Gastroesophageal sphincter (tissue), 4 donors: ENCODE measurements around the gene NOTCH4. TPM values are rescaled to one million over a fixed set of nuclear protein-coding genes. Genes with fewer than 3 reads are reported as not detected.
A peak's percentile ranks its signal among the peaks of the same experiment; 100 is the strongest.
"Not testable (repeated sequence)": the region's sequence is repeated elsewhere in the genome, so short reads cannot be mapped to it uniquely, and the experiment has no call there.

ENCODE experiments used
- ATAC-seq: fragments of 150-250 bp; one replicate; pipeline ENCODE4 v1.9.1; 2016; ENCODE audit warnings: mild to moderate bottlenecking, moderate library complexity
- H3K27ac ChIP-seq, 4 donors: fragments of 200-600 bp; sonication (generic) in 3 of 4; 1 replicate in 3 of 4; 2 replicates in 1 of 4; pipeline ENCODE4 v1.5.1; 2016 to 2019
- H3K27me3 ChIP-seq: fragments of 200-600 bp; sonication (generic); one replicate; pipeline ENCODE4 v1.5.1; 2019
- H3K36me3 ChIP-seq, 2 donors: fragments of 200-600 bp; sonication (generic); one replicate each; pipeline ENCODE4 v1.5.1; 2019; ENCODE audit warnings: control low read depth in 1 of 2
- H3K4me1 ChIP-seq, 3 donors: fragments of 200-600 bp; sonication (generic); 1 replicate in 2 of 3; 2 replicates in 1 of 3; pipeline ENCODE4 v1.5.1; 2016 to 2019; ENCODE audit warnings: control low read depth in 2 of 3
- H3K4me3 ChIP-seq, 2 donors: fragments of 200-600 bp; sonication (generic); one replicate each; pipeline ENCODE4 v1.5.1; 2019; ENCODE audit warnings: mild to moderate bottlenecking in 1 of 2, moderate library complexity in 1 of 2
- H3K9me3 ChIP-seq, 3 donors: fragments of 200-600 bp; sonication (generic); one replicate each; pipeline ENCODE4 v1.5.1; 2017 to 2019; ENCODE audit warnings: control low read depth in 2 of 3
- CTCF ChIP-seq, 4 experiments: fragments of 200-600 bp in 2 of 4; fragments of 450-650 bp in 2 of 4; sonication (generic) in 1 of 4; IDR thresholded peaks; one replicate each; pipeline ENCODE4 v1.5.1; 2017 to 2019; ENCODE audit warnings: antibody characterized with exemption in 4 of 4, mild to moderate bottlenecking in 2 of 4, moderate library complexity in 2 of 4
- EP300 ChIP-seq: sonication (generic); formaldehyde crosslinking; IDR thresholded peaks from one replicate; pipeline ENCODE4 v1.6.1; 2017; ENCODE audit warnings: antibody characterized with exemption, mild to moderate bottlenecking
- POLR2A ChIP-seq, 2 donors: fragments of 450-650 bp; IDR thresholded peaks; one replicate each; pipeline ENCODE4 v1.6.1; 2017; ENCODE audit warnings: antibody characterized with exemption in 2 of 2, mild to moderate bottlenecking in 2 of 2, moderate library complexity in 1 of 2
- POLR2AphosphoS5 ChIP-seq: sonication (generic); formaldehyde crosslinking; IDR thresholded peaks from one replicate; pipeline ENCODE4 v1.6.1; 2017; ENCODE audit warnings: antibody characterized with exemption
- WGBS, 2 donors: methylation state at CpG; one replicate each; pipeline ENCODE4 v1.1.5; 2018; ENCODE audit warnings: low coverage in 1 of 2; 5-methylcytosine and 5-hydroxymethylcytosine counted together
- total RNA-seq, 4 donors: library from RNA; depleted of rRNA; stranded (reverse); fragments of >200 nt; gene quantifications; one replicate each; pipeline ENCODE4 v1.1.0, GENCODE V29; 2016

NOTCH4 gene
- total RNA-seq, 4 donors from 2014 or later = 10.9 to 26.0 (median 13.2) TPM

- H3K9me3 ChIP-seq = no peaks in the 10 kb centered on the region
- no peak for ATAC-seq
- H3K27ac ChIP-seq = peak overlapping the region; percentile 95 to 99 (median 98)
- peak; percentile 30 to 35 for TF ChIP-seq POLR2A (IDR thresholded peaks at IDR 0.05)
- TF ChIP-seq CTCF (IDR thresholded peaks at IDR 0.05) = peak in 3 of 4 experiments; percentile 48 to 79 (median 74)
- no peak for TF ChIP-seq EP300
- TF ChIP-seq POLR2AphosphoS5 = peak; percentile 43
- peak overlapping the region; percentile 23 to 67 for H3K4me3 ChIP-seq
- peaks cover 2 to 61% (median 14%) of the 10 kb centered on the region in 3 donors for H3K4me1 ChIP-seq
- WGBS, 2 donors = 13 to 45% methylated on average over 2 to 10 of the region's 15 CpGs
- H3K36me3 ChIP-seq = no peaks in the 10 kb centered on the region
- no peaks in the 10 kb centered on the region for H3K27me3 ChIP-seq
Observed at GRCh38 chr6:32194825-32195651, 28.8 kb downstream of the NOTCH4 start.

GRCh38 chr6:32194388-32194787 is 29.5 kb downstream of the NOTCH4 start:
- TF ChIP-seq CTCF (IDR thresholded peaks at IDR 0.05) (no peak), POLR2A (IDR thresholded peaks at IDR 0.05) (no peak), EP300 (no peak), POLR2AphosphoS5 (no peak)
- no peaks in the 10 kb centered on the region for H3K9me3 ChIP-seq
- ATAC-seq = no peak
- no peak overlapping the region for H3K4me3 ChIP-seq
- H3K27me3 ChIP-seq = no peaks in the 10 kb centered on the region
- 90 to 92% methylated on average over 3 to 4 of the region's 4 CpGs for WGBS, 2 donors
- no peaks in the 10 kb centered on the region for H3K36me3 ChIP-seq
- peak overlapping the region; percentile 95 to 99 (median 98) for H3K27ac ChIP-seq
- H3K4me1 ChIP-seq = peaks cover 2 to 64% (median 14%) of the 10 kb centered on the region in 3 donors

- not testable (repeated sequence) for H3K36me3 ChIP-seq, ATAC-seq, H3K9me3 ChIP-seq, H3K27me3 ChIP-seq
- Histone ChIP-seq H3K4me3 (peak overlapping the region in 1 of 2 donors; percentile 89), H3K4me1 (peaks cover 2 to 77% (median 24%) of the 10 kb centered on the region in 3 donors), H3K27ac (peak overlapping the region in 3 of 4 donors; percentile 97 to 99 (median 98))
- 58 to 90% methylated on average over 6 to 7 of the region's 13 CpGs for WGBS, 2 donors
Observed at GRCh38 chr6:32193096-32193495, 30.8 kb downstream of the NOTCH4 start.

- 33 to 60% methylated on average over 2 to 3 of the region's 5 CpGs for WGBS, 2 donors
- H3K27ac ChIP-seq = peak within 1 kb of the TSS in 3 of 4 donors; percentile 97 to 99 (median 98)
- no peaks in the 10 kb centered on the region for H3K27me3 ChIP-seq
- ATAC-seq = no peak
- H3K9me3 ChIP-seq = no peaks in the 10 kb centered on the region
- no peak for TF ChIP-seq POLR2AphosphoS5
- TF ChIP-seq CTCF (IDR thresholded peaks at IDR 0.05) = no peak
- TF ChIP-seq POLR2A (IDR thresholded peaks at IDR 0.05) = no peak
- H3K36me3 ChIP-seq = peaks cover 0 to 5% of the 10 kb centered on the region in 2 donors
- H3K4me3 ChIP-seq = peak within 1 kb of the TSS in 1 of 2 donors; percentile 89
- peaks cover 2 to 80% (median 29%) of the 10 kb centered on the region in 3 donors for H3K4me1 ChIP-seq
Observed at GRCh38 chr6:32192608-32193039, 31.2 kb downstream of the NOTCH4 start, which contains the start of gene GPSM3. TSS of gene GPSM3 (minus strand) at chr6:32192643. CDS start at chr6:32192513, 130 bp downstream.

- H3K27ac ChIP-seq = peak overlapping the region in 3 of 4 donors; percentile 97 to 99 (median 98)
- H3K4me1 ChIP-seq = peaks cover 1 to 80% (median 32%) of the 10 kb centered on the region in 3 donors
- no peak for ATAC-seq
- H3K9me3 ChIP-seq = no peaks in the 10 kb centered on the region
- H3K36me3 ChIP-seq = peaks cover 0 to 12% of the 10 kb centered on the region in 2 donors
- H3K27me3 ChIP-seq = no peaks in the 10 kb centered on the region
- peak overlapping the region in 1 of 2 donors; percentile 89 for H3K4me3 ChIP-seq
- WGBS, 2 donors = 42 to 82% methylated on average over 3 to 9 of the region's 15 CpGs
- TF ChIP-seq POLR2A (IDR thresholded peaks at IDR 0.05) (no peak), EP300 (no peak), CTCF (IDR thresholded peaks at IDR 0.05) (no peak), POLR2AphosphoS5 (no peak)
Observed at GRCh38 chr6:32191696-32192607, 31.9 kb downstream of the NOTCH4 start.
